Measurements from ENCODE around the gene GASK1A.

The GASK1A gene

GRCh38 chr3:43071313-43071893, 92.3 kb downstream of the GASK1A start:
- DNase-seq (ENCODE audit: low read depth): no peak
- H3K4me3 ChIP-seq (ENCODE audit: low read length): no peak overlapping the region
- TF ChIP-seq CTCF (conservative IDR thresholded peaks at IDR 0.05; ENCODE audit: low read length): peak; percentile 47

- H3K4me3 ChIP-seq (ENCODE audit: low read length): no peak overlapping the region
- DNase-seq (ENCODE audit: low read depth): no peak
- no peak for TF ChIP-seq CTCF (conservative IDR thresholded peaks at IDR 0.05; ENCODE audit: low read length)
Observed at GRCh38 chr3:43072361-43072760, 93.2 kb downstream of the GASK1A start.

GRCh38 chr3:43073116-43073835, 94.2 kb downstream of the GASK1A start:
- TF ChIP-seq CTCF (conservative IDR thresholded peaks at IDR 0.05; ENCODE audit: low read length): no peak

GRCh38 chr3:43073836-43074220, 94.7 kb downstream of the GASK1A start:
- DNase-seq (ENCODE audit: low read depth): no peak
- no peak overlapping the region for H3K4me3 ChIP-seq (ENCODE audit: low read length)
- no peak for TF ChIP-seq CTCF (conservative IDR thresholded peaks at IDR 0.05; ENCODE audit: low read length)

More at GRCh38 chr3:43073116-43073835, 94.2 kb downstream of the GASK1A start:
- no peak for DNase-seq (ENCODE audit: low read depth)
- H3K4me3 ChIP-seq (ENCODE audit: low read length): no peak overlapping the region

GRCh38 chr3:43074482-43074881, 95.4 kb downstream of the GASK1A start:
- TF ChIP-seq CTCF (conservative IDR thresholded peaks at IDR 0.05; ENCODE audit: low read length): no peak
- no peak for DNase-seq (ENCODE audit: low read depth)
- no peak overlapping the region for H3K4me3 ChIP-seq (ENCODE audit: low read length)

GRCh38 chr3:43074901-43075689, 96.0 kb downstream of the GASK1A start:
- TF ChIP-seq CTCF (conservative IDR thresholded peaks at IDR 0.05; ENCODE audit: low read length): no peak
- DNase-seq (ENCODE audit: low read depth): no peak
- no peak overlapping the region for H3K4me3 ChIP-seq (ENCODE audit: low read length)
